Fibroblast of peridontal ligament (primary cell): ENCODE measurements around the gene HMG20A.
A peak's percentile ranks its signal among the peaks of the same experiment; 100 is the strongest.

ENCODE experiments used
- DNase-seq: peaks from one replicate; pipeline ENCODE4 v3.0.0-alpha.2; 2010; ENCODE audit errors: extremely low read depth

Gene HMG20A

DNA sequence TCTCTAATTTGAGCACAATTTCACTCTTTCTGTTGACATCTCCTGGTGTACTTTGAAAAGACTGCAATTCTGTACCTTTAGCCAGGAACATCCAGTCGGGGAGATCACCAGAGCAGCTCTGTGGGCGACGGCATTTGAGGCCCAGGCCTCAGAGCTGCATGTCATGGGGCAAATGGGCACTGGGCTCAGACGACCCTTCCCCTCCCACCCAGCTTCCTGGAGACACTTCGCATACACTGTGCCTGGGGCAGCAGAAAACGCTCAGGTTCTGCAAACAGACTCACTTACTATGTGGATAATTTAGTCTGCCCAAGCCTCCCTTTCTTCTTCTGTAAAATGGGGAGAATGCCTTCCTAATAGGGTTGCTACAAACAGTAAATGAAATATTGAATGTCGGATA is 96.9 kb downstream of the HMG20A start:
- DNase-seq = no peak

DNA sequence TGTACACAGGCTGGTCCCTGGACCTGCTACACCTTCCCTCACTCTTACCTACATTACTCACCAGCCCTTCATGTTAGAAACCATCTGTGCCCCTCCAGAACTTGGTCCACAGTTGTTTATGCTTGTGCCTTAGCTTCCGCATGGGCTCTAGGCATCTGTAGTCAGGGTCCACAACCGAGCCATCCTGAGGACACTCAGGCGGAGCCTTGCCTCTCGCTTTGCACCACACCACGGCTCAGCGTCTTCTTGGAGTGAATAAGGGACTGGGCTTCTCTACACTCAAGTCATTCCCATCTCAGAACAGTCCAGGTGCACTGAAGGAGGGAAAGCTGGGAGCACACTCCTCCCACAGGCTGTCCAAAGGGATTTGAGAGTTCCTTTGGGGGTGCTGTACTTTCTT is 97.8 kb downstream of the HMG20A start:
- no peak for DNase-seq

DNA sequence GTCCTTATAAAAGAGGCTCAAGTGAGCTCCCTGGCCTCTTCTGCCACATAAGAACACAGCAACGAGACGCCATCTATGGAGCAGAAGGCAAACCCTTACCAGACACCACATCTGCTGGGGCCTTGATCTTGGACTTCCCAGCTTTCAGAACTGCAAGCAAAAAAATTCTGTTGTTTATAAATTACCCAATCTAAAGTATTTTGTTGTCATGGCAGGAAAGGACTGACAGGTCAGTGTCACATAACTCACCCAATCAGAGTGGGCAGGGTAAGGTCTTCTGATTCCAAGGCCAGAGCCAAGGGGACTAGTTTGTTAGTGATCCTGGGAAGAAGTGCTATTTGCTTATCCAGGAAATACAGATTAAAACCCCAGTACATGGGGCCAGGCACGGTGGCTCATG is 98.9 kb downstream of the HMG20A start:
- DNase-seq = peak; percentile 67

DNA sequence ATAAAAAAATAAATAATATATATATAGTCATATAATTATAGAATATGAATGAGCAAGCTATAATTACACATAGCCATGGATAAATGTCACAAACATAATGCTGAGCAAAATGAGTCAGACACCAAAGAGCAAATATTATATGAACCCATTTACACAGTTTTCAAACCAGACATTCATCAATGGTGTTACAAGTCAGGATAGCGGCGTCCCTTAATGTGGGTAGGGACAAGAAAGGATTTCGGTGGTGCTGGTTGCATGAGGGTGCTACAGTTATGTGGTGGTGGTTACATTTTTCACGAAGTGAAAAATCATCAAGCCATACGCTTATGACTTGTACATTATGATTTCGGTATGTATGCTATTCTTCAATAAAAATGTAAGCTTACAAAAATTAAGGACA is 100.5 kb downstream of the HMG20A start:
- DNase-seq = no peak

DNA sequence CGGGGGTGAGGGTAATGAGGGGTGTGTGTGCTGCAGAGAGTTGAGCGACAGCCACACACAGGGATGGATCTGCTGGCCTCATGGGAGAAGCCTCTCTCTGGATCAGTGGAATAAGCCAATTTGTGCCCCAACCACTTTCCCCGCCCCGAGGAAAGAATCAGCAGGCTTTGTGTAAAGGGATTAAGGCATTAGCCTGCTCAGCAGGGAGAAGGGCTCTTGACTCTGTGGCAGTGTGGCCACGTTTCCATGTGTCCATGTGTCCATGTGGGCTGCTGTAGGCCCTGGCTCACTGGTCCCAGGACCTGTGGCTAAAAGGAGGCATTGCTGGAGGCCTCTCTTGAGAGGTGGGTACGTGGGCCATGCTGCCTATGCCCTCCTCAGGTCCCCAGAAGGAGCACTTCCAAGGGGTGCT is 104.7 kb downstream of the HMG20A start:
- DNase-seq = no peak

DNA sequence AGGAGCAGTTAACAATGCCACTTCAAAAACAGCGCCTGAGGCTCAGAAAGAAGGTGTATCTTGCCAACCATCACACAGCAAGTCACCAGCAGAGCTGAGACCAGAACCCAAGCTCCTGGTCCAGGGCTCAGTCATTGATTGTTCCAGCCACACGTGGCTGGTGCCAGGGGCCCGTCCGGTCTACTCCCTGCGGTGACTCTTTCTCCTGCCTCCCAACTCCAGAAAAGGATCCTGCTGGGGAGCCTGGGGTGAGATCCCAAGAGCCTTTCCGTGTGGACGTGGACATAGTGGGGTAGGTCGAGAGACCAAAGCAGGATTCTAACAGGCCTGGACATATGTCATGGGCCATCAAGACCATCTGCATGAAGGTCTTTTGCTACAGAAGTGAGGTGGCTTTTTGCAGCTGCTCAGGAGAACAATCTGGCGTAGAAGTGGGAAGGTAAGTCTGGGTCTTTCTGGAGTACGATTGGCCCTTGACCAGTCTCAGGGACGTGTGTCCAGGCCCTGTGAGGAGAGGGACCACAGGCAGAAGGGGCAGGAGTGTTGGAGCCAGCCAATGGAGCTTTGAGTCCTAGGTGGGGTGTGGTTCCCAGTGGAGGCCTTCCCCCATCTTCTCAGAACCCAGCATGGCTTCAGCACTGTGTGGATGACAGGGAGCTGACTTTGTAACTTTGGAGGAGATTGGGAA is 105.4 kb downstream of the HMG20A start:
- no peak for DNase-seq

DNA sequence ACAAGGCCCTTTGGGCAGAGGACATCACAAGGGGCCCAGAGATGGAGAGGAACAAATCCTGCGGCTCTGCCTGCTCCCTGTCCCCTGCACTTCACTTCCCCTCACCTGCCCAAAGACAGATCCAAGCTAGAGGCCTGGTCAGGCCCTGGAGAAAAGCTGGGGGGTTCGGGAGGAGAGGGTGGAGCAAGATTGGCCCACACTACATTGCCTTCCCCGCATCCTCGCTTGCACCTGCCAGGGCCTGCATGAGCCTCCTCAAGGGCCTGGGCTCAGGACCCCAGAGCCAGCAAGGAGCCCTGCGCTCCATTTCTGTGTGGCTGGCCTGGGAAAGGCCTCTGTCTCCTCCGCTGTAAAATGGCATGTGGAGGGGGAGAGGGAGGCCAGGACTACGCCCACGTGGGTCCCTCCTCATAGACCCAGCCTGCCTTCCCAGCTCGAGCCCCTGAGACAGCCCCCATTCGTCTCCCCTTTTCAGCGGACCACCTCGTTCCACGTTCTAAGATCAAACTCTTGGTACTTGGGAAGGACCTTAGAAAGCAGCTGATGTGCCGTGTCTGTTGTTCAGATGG is 106.0 kb downstream of the HMG20A start:
- DNase-seq = no peak

DNA sequence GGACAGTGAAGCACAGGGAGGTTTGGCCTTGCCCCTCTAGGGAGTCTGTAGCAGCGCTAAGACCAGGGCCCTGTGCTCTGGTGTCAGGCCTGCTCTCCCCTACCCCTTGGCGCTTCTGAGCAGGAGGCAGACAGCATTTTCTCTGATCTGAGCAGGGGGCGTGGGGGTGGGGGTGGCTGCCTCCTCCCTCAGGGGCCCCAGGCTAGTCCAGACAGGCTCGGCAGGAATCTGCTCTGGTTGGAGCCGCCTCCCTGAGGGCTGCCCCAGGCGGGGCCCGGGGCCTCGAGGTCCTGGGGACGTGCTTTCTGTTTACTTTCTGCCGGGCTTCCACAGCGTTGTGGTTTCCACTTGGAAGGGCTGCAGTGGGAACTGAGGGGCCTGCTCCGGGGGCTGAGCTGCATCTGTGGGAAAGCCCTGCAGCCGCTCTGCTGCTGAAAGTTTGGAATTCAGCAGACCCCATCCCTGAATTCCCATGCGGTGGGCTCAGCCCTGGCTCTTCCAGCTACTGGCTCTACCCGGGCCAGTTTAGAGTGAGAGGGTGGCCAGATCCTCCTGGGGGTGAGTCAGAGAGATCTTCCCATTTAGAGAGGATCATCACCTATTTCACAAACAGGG is 106.6 kb downstream of the HMG20A start:
- peak; percentile 76 for DNase-seq

DNA sequence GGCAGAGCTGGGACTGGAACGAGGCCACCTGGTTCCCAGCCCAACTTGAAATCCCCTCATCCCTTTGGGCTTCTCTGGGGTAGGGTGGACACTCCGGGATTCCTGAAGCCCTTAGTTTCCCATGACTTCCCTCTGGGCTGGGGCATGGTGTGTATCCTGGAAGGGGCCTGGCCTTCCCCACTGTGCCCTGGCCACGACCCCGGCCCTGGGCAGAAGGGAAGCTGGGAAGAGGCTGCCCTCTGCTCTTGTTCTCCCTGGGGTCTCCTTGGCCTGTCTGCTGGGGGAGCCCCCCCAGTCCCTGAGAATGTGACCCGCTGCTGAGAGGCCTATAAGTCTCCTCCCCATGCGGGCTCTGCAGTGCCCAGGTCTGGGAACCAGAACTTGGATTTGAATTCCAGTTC is 107.1 kb downstream of the HMG20A start:
- DNase-seq = no peak

DNA sequence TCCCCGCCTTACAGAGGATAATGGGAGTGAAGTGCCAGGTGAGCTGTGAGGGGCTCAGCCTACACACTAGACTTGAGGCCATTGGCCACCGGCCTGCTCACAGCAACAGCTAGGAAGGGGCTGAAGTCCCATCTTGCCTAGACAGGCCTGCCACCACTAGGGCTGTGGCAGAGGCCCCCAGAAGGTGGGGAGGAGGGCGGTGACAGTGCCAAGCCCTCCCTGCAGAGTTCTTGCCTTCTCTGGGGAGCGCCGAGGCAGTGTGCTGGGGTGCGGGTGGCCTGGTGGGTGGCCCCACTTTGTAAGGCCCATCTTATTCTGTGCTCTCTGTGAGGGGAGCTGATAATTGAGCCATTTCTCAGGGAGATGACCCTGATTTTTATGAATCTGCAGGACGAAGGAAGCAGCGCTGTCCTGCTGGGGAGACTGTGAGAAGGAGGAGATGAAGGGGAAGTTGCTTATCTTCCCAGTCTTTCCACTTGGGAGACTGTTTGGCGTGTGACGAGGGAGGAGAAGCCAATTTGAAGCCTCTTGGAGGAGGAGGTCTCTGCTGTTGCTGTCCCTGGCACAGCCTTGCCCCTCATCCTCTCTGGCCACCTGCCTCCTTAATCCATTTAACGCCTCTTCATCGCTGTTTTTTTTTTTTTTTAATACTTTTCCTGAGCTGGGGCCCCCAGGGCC is 107.7 kb downstream of the HMG20A start:
- no peak for DNase-seq

DNA sequence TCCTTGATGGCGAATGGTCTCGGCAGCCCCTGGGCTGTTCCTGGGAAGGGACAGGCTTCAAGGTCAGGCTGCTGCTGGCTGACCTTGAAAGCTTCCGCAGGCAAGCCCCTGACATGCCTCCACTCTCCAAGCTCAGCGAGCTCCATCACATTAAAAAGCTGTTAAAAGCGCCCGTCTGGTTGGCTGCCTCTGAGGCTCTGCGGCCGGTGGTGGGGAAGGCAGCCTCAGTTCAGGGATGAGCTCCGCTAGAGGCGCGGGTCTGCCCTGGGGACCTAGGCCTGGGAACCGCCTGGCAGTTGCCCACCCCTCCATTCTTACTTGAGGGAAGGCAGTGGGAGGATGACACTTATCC is 108.3 kb downstream of the HMG20A start:
- DNase-seq = no peak

DNA sequence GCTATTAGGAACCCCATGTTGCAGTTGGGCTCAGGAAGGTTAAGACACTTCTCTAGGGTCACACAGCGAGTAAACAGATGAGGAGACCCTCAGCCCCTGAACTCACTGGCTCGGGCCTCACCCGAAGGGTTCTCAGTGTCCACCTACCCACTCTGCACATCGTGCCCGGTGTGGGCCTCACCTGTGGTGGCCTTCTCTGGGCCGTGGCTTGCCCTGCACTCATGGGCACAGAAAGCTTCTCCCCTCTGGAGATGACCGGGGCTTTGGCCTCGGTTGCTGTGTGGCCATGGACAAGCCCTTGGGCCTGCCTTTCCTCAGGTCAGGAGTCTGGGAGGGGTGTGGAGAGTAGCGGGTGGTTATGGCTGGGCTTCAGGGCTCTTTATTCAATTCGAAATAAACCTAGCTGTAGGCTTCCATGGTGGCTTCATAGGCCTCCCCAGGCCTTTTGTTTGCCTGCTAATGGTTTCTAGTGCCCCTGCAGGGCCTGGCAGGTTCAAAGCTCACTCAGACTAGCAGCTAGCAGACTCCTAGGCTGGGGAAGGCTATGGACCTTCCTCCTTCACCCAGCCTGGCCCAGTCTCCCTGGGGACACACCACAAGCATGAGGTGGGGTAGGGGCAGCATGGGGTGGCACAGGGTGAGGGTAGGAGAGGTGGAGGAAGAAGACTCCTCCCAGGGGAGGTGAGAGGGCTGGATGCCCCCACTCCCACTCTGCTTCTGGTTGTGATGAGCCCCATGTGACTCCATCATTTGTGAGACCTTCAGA is 108.9 kb downstream of the HMG20A start:
- DNase-seq = no peak

DNA sequence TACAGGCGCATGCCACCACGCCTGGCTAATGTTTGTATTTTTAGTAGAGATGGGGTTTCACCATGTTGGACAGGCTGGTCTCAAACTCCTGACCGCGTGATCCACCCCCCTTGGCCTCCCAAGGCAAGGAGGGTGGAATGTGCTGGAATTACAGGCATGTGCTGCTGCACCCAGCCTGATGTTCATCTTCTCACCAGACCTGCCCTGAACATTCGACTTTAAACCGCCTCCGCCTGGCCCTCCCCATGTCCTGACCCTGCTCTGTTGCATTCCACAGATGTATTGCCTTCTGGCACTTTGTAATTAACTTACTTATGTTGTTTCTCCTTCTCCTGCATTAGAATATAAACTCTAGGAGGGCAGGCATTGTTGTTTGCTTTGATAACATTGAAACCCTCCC is 109.9 kb downstream of the HMG20A start:
- DNase-seq = no peak

DNA sequence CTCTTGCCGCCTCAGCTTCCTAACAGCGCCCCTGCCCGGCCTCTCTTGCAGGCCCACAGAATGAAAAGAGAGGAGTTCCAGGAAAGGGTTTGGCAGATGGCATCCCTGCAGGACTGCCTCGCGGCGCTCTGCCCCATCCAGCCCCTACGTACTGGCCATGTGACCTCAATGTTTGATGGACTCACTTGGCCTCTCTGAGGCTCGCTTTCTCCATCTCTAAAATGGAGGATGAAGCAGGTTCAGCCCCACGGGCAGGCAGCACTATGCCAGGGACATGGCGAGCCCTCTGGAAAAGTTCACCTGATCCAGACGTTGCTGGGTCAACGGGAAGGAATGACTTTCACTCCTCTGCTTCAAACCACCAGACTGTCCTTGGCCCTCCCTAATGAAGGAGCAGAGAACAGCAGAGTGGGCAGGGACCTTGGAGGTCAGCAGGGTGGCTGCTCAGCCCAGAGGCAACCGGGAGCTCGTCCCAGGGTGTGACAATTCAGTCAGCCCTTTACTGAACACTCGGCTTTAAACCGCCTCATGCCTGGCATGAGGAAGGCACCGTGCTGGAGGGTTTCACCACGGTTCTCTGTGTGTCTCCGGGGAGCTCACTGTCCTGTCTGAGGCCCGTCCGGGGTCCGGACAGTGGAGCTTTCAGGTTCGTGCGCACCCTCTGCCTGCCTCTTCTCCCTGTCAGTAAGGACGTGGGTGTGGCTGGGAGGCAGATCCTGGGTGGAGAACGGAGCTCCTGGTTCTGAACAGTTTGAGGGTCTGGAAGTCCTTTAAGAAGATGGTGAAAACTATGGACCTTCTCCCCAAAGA is 110.7 kb downstream of the HMG20A start:
- no peak for DNase-seq

DNA sequence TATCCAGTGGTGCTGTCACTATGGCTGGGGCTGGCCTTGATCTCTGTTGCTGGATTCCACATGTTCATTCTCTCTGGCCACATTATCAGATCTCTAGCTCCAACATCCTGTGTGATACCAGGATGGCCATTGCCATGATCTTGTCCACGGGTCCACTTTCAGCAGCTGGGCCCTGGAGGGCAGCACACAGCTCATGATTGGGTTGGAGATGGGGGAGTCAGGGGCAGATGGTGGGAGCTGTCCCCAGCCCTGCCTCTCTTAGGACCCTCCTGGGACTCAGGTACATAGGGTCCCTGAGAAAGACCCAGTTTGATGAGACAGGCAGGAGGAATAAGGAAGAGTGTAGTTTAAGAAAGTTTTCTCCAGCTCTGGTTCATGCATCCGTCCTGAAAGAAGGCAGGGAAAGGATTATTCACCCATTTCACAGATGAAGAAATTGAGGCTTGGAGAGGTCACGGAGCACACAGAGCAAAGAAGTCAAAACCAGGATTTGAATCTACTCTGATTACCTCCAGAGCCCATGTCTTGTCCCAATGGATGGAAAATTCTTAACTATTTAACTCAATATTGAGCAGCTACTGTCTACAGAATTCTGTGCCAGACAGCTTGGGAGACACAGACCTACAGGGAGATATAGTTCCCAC is 111.5 kb downstream of the HMG20A start:
- DNase-seq = no peak

DNA sequence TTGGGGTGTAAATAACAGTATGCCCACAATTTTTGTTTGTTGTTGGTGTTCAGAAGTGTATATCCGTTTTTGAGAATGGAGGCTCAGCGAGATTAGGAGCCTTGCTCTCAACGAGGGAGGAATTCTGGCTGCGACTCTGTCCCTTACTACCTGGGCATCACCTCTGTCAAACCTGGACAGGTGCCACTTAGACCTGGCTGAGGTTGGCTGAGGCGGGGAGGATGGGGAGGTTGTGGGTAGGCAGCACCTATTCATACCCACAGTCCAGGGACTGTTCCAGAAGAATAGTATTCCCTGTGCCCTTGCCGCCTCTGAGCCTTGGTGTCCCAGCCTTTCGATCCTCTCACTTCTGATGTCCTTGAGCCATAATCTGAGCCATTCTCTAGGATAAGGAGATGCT is 112.2 kb downstream of the HMG20A start:
- no peak for DNase-seq

DNA sequence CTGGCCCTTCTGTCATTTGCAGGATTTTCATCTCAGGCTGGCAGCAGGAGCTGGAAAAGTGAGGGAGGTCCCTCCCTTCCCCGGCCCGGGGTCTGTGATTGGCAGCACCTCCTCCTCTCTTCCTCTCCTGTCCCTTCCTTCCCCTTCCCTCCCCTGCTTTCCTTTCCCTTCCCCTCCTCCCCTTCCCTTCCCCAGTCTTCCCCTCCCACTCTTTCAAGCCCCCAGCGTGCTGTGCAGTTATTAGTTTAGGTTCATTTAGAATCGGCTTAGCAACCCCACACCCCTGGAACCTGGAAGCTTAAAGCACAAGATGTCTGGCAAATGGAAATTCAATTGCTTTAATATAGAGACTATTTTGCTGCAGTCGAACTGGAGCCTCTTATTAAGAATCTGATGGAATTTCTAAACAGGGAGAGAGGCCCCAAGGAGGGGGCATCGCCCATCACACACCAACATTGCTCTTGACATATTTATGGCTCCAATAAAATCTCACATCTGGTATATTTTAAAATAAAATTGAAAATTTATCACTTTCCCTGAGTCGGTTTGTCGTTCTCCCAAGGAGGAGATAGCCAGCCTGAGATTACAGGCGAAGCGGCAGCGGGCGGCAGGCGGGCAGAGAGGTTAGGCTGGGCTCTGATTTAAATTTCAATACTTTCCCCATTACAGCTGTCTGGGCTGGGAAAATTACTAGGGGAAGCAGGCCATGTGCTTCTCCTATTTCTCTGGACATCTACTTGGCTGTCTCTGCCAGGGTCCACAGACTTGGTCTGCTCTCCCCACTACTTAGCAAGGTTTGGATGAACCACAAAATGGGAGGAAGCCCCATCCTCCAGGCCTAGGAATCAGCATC is 113.1 kb downstream of the HMG20A start:
- DNase-seq = no peak
